Midbrain (tissue), 1 donor: ENCODE results near the gene ZNF83.
A peak's percentile ranks its signal among the peaks of the same experiment; 100 is the strongest.
"Not testable (repeated sequence)": the region's sequence is repeated elsewhere in the genome, so short reads cannot be mapped to it uniquely, and the experiment has no call there.

Experiments
- DNase-seq: peaks from one replicate; lab custom pipeline; 2025; lab: John Stamatoyannopoulos, UW

The ZNF83 gene

GRCh38 chr19:52639996-52640395, 1.8 kb upstream of the ZNF83 start:
- DNase-seq, result no peak

- no peak for DNase-seq
Observed at GRCh38 chr19:52638601-52639000, 446 bp upstream of the ZNF83 start.

GRCh38 chr19:52635786-52636570, 2.2 kb downstream of the ZNF83 start:
- DNase-seq, result no peak

- not testable (repeated sequence) for DNase-seq
Observed at GRCh38 chr19:52627441-52627840, 10.7 kb downstream of the ZNF83 start.

- DNase-seq, result no peak
Observed at GRCh38 chr19:52626915-52627314, 11.2 kb downstream of the ZNF83 start.

- no peak for DNase-seq
Observed at GRCh38 chr19:52622261-52622660, 15.9 kb downstream of the ZNF83 start.

- no peak for DNase-seq
Observed at GRCh38 chr19:52621376-52621775, 16.8 kb downstream of the ZNF83 start.

GRCh38 chr19:52613299-52613906, 24.8 kb downstream of the ZNF83 start:
- DNase-seq, result no peak

- no peak for DNase-seq
Observed at GRCh38 chr19:52603558-52604207, 34.5 kb downstream of the ZNF83 start.

- DNase-seq, result no peak
Observed at GRCh38 chr19:52602941-52603340, 35.2 kb downstream of the ZNF83 start.

GRCh38 chr19:52601974-52602366, 36.2 kb downstream of the ZNF83 start:
- DNase-seq, result not testable (repeated sequence)

- peak; percentile 78 for DNase-seq
Observed at GRCh38 chr19:52601025-52601973, 36.9 kb downstream of the ZNF83 start.

GRCh38 chr19:52600639-52601024, 37.5 kb downstream of the ZNF83 start:
- no peak for DNase-seq

GRCh38 chr19:52599241-52599640, 38.9 kb downstream of the ZNF83 start:
- no peak for DNase-seq

GRCh38 chr19:52593441-52593840, 44.7 kb downstream of the ZNF83 start:
- DNase-seq, result not testable (repeated sequence)

- DNase-seq, result no peak
Observed at GRCh38 chr19:52592301-52592700, 45.9 kb downstream of the ZNF83 start.

- no peak for DNase-seq
Observed at GRCh38 chr19:52590728-52591127, 47.4 kb downstream of the ZNF83 start.

GRCh38 chr19:52585604-52586003, 52.6 kb downstream of the ZNF83 start:
- no peak for DNase-seq

GRCh38 chr19:52584736-52585440, 53.3 kb downstream of the ZNF83 start:
- DNase-seq, result no peak

GRCh38 chr19:52570000-52570861, 67.9 kb downstream of the ZNF83 start, which contains the start of gene ZNF701:
TSS of gene ZNF701 (plus strand) at chr19:52570287. CDS start at chr19:52574148, 3,861 bp downstream.
- DNase-seq, result peak; percentile 93
